Stimulated activated naive CD8-positive, alpha-beta T cell treated with anti-CD3 and anti-CD28 coated beads, Interleukin-15, Interleukin-2, amounts not matched to agents 100 U/mL and 50 U/mL, for 24 hours (primary cell): ENCODE data around the gene ZNF576.
"Not testable (repeated sequence)": the region's sequence is repeated elsewhere in the genome, so short reads cannot be mapped to it uniquely, and the experiment has no call there.

ENCODE experiments used
- ATAC-seq: fragments of 150-1000 bp; cut with Tn5 transposase; one replicate; pipeline ENCODE4 v1.10.0; 2021
- DNase-seq: peaks from one replicate; pipeline ENCODE4 v3.0.0; 2021

Gene ZNF576, protein sequence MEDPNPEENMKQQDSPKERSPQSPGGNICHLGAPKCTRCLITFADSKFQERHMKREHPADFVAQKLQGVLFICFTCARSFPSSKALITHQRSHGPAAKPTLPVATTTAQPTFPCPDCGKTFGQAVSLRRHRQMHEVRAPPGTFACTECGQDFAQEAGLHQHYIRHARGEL

DNA sequence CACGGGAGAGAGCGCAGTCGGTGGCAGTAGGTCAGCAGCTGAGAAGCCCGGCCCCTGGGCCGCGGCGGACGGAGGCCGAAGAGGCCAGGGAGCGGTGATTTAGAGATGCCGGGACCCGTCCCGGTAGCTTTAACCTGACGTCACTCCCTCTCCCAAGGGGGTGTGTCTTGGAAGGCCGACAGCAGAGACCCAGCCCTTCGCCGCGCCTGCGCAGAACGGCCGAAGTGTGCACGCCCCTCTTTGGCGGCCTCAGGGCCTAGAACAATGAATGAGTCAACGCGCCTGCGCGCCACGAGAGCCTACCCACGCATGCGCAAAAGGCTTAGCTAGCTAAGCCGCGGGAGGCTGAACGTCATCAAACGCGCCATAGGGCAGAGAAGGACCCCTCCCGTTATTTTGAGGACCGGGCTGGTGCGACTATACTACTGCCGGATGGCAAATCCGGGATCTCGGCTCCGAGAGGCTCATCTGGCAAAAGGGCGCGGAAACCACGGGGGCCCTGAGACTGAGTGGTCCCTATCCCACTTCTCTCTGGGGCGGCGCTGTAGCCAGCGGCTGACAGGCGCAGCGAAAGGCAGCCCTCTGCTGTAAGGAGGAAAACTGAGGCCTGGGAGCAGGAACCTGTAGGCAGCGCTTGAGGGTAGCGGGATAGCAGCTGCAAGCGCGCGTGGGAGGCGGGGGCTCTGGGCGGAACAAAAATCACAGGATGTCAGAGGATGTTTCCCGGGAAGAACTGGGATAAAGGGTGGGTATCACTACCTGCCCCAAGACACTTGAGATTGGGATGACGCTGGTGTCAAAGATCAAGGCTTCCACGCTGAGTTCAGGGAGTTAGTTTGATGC lies at the start of gene ZNF576, which contains the start of gene IRGQ:
TSS of gene ZNF576 (plus strand) at position 597 of the 843 bp plus-strand sequence. CDS start 514 bp downstream, outside the sequence.
TSS of gene IRGQ (minus strand) at position 136 of the 843 bp plus-strand sequence. CDS start 796 bp downstream, outside the sequence.
- peak; percentile 100 for DNase-seq
- ATAC-seq = peak; percentile 83

DNA sequence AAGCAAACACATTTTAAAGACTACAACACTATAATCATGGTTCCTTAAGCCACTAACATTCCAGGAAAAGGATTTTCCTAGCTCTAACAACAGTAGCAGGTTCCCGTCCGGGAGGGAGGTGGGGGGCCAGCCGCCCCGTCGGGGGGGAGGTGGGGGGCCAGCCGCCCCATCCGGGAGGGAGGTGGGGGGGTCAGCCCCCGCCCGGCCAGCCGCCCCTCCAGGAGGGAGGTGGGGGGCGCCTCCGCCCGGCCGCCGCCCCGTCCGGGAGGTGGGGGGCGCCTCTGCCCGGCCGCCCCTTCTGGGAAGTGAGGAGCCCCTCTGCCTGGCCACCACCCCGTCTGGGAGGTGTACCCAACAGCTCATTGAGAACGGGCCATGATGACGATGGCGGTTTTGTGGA lies 48.5 kb upstream of the ZNF576 start:
- ATAC-seq, DNase-seq: not testable (repeated sequence)

DNA sequence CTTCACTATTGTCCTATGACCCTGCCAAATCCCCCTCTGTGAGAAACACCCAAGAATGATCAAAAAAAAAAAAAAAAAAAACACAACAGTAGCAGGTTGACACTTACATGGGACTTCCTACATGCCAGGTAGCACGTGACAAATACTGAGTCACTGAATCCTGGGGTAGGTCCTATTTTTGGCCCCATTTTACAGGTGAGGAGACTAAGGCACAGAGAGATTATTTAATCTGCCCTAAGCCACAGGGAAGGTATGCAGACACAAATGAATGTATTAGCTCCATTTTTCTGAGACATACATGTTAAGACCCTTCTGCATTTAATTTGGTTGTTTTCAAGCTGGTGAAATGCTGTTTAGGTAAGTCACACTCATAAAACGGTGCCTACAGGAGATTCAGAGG lies 47.7 kb upstream of the ZNF576 start:
- DNase-seq = no peak
- no peak for ATAC-seq

DNA sequence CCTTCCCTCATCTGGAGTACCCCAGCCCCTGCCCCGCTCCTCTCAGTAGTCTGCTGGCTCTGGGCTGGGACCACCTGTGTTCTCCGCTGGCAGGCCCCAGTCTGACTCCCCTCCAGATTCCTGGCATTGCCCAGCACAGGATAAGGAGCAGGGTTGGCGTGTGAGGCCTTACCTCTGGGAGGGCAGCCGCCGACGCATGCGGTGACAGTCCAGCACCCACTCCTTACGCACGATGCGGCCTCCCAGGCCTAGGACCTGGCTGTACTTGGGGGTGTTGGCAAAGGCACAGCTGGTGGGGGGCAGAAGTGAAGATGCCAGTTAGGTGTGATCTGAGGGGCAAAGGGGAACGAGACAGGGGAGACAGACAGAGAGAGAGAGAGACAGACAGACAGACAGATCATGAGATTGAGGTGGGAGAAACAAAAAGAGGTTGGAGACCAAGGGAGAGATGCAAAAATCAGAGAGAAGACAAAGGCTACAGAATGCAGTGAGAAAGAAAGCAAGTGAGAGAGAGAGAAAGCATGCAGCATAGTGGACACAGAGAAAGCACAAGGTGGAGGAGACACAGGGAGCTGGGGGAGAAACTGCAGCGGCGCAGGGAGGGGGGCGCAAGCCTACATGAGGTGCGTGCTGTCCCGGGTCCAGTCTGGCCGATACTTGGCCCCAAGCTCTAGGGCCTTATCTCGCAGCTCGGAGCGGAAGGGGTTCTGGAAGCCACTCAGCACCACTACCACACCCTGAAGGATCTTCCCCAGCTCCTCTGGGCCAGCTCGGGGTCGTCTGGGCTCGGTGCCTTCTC lies 44.8 kb upstream of the ZNF576 start:
- ATAC-seq (no peak), DNase-seq (no peak)

DNA sequence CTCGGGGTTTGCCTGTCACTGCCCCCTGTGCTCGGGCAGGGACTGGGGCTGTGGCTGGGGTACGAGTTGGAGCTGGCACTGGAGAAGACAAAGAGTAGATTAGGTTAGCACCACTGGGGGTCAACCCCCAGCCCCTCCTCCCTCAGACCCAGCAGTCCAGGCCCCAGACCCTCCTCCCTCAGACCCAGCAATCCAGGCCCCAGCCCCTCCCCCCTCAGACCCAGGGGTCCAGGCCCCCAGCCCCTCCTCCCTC lies 44.3 kb upstream of the ZNF576 start:
- DNase-seq (no peak), ATAC-seq (no peak)

DNA sequence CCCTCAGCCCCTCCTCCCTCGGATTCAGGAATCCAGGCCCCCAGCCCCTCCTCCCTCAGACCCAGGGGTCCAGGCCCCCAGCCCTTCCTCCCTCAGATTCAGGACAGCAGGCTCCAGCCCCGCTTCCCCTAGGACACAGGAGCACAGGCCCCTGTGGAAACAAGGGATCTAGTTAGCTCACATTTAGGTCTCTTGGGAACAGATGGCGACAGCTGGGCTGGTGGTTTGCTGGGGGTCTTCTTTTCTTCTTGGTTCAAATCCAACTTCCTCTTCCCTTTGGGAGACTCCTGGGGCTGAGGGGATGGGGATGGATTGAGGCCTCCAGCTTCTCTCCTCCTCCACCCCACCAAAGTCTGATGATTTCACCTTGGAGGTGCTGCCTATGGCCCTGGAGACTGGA lies 43.8 kb upstream of the ZNF576 start:
- no peak for ATAC-seq

DNA sequence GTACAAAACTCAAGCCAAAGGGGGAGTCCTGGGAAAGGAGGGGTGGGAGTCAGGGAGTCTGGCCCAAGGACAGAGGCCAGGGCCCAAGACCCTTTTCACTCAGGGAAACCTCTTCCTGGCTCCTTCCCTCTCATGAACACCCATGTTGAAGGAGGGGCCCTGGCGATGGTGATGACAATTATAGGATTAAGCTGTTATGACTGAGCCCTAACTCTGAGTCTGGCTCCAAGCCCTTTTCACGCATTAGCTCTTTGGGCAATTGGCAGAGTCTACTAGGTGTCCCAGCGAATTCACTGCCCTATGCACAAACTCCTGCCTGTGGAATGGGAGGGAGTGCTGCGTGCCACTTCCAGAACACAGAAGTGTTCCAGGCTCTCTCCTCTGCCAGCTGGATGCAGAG lies 42.7 kb upstream of the ZNF576 start:
- DNase-seq (no peak), ATAC-seq (no peak)

More for the DNA sequence above, 43.8 kb upstream of the ZNF576 start:
- DNase-seq = no peak

DNA sequence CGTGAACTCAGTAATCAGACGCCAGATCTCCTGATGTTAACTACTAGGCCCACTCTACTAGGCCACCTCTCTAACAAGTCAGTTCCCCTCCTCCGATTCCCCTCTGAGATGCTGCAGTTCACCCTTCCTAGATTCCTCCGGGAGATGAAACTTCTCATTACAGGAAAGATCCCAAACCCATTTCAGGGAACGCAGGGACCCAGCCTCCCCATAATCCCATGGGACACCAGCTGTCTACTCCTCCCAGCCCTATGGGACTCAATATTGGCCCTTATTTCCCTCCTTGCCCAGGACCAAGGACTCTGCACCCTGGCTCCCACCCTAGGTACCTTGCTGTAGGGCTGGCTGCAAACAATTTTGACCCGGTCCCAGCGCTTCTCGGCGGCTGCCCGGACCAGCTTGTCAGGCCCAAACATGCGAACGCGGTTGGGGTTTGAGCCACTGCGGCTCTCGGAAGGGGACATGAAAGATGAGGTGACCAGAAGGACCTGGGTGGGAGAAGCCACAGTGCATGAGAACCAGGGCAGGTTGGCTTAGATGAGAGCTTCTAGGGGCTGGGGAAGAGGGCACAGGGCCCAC lies 42.0 kb upstream of the ZNF576 start:
- ATAC-seq = no peak
- no peak for DNase-seq

DNA sequence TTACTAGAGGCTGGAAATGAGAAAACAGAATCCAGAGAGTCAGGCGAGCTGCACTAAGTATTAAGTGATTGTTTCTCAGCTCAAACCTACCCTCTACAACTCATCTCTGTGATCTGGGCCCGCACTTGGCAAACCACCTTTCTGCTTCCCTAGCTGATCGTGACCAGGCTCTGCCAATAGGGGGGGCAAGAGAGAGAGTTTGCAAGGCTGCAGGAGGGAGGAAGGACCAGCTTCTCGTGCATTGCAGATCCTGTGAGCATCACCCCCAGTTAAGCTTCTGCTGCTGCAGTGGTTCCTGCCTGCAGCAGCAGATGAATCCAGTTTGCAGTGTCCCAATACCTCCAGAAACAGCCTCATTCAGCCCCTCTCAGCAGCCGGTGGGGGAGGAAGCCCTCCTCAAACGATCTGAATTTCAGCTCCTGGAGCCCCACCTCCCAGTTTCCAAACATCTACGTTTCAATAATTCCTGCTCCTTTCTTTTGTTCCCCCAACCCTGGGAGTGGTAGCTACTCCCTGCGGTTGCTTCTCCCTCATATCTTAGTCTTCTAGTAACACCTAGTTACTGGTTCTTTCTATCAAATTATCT lies 41.1 kb upstream of the ZNF576 start:
- ATAC-seq (peak; percentile 83), DNase-seq (peak; percentile 85)

DNA sequence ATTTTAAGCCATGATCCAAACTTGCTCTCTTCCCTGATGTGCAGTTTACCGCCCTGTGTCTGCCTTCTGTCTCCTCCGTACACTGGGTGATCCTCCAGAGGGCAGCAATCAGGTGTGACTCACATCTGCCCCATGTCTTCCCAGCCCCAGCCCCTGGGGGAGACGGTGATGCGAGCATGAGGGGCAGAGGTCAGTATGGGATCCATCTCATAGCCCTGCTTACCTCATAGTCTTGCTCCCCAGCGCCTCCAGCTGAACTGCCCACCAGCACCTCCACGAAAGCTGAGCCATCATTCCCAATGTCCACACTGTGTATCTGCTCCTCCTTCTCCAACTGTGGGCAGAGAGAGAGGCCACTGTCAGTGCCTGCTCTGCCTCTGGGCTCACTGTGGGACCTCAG lies 35.7 kb upstream of the ZNF576 start:
- DNase-seq = peak; percentile 33
- no peak for ATAC-seq

DNA sequence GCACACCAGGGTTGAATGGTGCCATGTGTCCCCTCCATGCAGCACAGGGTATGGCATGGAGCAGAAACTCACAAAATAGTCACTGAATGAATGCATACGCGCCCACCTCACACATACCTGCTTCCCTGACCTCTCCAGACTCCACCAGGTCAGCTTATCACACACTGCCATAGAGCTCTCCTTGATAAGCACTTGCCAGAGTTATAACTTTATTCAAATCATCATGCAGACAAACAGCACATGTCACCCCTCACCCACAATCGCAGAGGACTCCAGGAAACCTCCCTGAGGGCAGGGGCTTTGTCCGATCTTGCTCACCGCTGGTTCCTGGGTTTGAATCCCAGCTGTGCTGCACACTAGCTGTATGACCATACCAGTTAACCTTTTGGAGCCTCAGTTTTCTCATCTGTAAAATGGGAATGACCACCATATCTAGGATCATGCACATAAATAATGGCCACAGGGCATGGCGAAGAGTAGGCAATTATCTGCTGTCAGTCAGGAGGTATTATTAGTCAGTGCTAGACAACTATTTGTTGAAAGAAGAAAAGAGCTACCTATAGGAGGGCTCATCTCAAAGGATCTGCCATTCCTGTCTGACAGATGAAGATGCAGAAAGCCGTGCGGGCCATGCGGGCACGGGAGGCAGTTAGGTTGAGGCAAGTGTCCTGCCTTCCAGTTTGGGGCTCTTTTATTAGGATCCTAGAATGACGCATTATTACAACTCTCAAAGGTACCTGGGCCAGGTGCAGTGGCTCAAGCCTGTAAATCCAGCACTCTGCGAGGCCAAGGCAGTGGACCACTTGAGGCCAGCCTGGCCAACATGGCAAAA lies 35.0 kb upstream of the ZNF576 start:
- DNase-seq (no peak), ATAC-seq (no peak)

DNA sequence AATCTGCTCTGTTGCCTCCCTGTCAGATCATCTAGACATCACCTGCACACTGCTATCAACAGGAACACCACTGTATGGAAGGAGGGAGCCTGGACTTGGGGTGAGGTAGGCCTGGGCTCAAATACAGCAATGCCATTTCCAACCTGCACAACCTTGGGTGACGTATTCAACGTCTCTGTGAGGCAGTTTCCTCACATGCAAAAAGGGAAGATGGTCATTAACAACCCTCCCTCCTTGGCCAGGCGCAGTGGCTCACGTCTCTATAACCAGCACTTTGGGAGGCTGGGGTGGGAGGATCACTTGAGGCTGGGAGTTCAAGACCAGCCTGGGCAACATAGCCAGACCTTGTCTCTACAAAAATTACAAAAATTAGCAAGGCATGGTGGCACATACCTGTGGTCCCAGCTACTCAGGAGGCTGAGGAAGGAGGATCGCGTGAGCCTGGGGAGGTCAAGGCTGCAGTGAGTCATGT lies 34.1 kb upstream of the ZNF576 start:
- ATAC-seq = no peak

DNA sequence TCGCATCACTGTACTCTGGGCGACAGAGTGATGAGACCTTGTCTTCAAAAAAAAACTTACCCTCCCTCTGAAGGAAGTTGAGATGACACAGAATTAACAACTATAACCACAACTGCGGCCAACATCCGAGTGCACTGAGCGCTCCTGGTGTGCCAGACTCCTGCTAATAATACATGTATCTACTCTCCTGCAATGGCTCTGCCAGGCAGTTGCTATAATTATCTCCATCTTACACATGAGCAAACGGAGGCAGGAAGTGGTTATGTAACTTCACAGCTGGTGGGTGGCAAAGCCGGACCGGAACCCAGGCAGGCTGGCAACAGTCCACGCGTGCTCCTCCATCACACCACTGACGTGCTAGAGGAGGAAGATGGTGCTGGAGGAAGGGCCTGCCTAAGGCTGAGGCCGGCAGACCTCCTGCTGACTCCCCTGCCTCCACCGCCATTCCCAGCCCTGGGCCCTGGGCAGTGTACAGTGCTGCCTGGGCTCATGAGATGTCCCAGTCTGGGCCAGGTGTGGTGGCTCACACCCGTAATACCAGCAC lies 33.6 kb upstream of the ZNF576 start:
- ATAC-seq (peak; percentile 89), DNase-seq (peak; percentile 67)

More for the DNA sequence above, 34.1 kb upstream of the ZNF576 start:
- DNase-seq = no peak

DNA sequence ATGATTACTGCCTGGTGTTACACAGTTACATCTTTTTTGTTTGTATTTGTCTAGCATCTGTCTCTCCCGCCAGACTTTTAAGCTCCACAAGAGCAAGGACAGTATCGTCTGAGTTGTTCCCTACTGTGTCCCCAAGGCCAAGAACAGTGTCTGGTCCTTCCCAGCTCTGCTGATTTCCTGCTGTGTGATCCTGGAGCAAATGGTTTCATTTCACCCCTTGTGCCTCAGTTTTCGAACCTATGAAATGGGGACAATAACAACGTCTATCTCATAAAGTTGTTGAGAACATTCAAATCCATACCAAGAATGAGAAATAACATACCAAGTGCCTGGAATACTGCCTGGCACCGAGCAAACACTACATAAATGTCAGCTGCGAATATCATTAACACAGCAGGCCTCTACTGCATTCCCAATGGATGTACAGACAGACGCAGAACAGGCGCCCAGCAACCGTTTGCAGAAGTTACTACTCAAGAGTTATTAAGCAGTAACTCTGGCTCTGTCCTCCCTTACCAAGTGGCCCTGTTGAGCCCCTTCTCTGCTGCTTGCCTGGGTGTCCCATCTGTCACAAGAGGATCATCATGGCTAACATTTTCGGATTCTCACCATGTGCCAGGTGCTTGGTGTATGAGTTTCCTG lies 32.5 kb upstream of the ZNF576 start:
- ATAC-seq (no peak), DNase-seq (no peak)

DNA sequence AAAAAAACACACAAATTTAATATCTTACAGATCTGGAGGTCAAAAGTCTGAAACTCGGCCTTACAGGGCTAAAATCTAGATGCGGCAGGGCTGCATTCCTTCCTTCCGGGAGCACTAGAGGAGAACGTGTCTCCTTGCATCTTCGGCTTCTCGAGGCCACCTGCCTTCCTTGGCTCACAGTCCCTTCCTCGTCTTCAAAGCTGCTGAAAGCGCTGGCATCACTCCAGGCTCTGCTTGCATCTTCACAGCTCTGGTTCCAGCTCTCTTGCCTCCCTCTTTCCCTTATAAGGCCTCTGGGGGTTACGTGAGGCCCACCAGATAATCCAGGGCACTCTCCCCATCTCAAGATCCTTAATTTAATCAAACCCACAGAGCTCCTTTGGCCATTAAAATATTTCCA lies 31.6 kb upstream of the ZNF576 start:
- DNase-seq (no peak), ATAC-seq (no peak)

DNA sequence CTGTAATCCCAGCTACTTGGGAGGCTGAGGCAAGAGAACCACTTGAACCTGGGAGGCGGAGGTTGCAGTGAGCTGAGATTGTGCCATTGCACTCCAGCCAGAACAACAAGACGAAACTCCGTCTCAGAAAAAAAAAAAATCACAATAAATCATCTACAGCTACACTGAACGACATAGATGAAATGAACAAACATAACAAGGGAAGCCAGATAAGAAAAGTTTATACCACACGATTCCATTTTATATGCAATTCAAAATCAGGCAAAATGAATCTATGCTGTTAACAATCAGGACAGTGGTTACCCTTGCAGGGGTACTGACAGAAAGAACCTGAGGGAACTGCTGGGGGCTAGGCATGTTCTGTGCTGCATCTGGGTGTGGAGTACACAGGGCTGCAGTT lies 26.7 kb upstream of the ZNF576 start:
- ATAC-seq (no peak), DNase-seq (no peak)

DNA sequence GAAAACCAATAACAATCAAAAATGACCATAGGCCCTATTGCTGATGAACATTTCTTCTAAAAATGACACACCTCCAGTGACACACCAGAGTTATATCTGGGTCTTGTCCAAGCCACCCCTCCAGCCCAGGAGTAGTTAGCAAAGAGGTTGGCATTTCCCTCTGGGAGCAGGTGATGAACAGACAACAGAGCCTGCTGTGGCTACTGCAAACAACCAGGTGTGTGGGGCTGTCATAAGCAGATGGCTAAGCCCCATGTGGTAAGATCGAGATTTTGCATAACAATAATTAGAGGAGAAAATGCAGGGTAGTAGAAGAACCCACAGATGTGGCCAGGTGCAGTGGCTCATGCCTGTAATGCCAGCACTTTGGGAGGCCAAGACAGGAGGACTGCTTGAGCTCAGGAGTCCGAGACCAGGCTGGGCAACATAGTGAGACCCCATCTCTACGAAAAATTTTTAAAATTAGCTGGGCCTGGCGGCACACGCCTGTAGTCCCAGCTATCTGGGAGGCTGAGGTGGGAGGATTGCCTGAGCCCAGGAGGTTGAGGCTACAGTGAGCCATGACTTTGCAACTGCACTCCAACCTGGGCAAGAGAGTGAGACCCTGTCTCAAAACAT lies 26.1 kb upstream of the ZNF576 start:
- ATAC-seq = no peak
- no peak for DNase-seq

DNA sequence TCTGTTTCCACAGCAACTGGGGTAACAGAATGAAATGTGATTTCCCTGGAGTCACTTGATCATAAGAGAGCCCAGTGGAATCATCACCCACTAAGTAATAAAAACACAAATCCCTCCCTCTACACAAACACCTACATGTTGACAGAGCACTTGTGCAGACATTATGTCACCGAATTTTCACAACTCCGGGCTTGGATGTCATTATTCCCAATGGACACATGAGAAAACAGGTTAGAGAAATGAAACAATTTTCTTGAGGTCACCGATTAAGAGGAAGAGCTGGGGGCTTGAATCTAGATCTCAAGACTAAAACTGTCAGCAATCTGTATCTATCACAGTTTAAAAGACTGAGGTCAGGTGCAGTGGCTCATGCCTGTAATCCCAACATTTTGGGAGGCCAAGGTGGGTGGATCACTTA lies 24.2 kb upstream of the ZNF576 start:
- ATAC-seq = no peak
- no peak for DNase-seq

DNA sequence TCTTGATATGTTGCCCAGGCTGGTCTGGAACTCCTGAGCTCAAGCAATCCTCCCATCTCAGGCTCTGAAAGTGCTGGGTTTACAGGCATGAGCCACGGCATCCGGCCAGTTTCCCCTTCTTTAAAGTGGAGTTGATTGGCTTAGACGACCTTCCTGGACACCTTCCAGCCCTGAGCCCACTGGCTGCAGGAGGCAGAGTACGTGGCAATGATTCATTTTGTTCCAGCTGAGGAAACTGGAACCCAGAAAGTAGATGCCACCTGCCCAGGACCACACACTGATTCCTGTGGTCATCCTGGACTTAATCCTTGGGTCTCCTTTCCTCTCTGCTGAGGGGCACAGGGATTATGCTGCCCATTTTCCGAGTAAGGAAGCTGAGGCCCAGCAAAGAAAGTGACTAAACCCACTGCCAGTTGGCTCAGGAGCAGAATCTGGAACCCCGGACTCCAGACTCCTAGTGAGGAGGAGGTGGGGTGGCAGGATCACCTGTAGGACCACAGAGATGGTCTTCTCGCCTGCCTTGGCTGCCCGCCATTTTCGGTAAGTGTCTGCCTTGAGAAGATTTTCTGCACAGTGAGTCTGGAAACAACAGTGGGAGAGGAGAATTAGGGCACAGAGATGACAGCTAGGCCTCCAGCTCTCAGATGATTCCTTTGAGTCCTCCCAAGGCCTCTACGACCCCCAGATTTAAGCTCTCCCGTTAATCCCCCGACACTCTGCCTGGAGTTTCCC lies 21.8 kb upstream of the ZNF576 start:
- DNase-seq = no peak

More for the DNA sequence above, 21.8 kb upstream of the ZNF576 start:
- no peak for ATAC-seq
